Stomach (tissue), 19 donors: Measurements from ENCODE around the gene MTFR2. TPM values are rescaled to one million over a fixed set of nuclear protein-coding genes. Genes with fewer than 3 reads are reported as not detected.

ENCODE experiments used
- DNase-seq, 2 donors: peaks; one replicate each; pipeline versions ENCODE4 v3.0.0 to v3.0.0-alpha.2; 2013 to 2019
- H3K27ac ChIP-seq, 5 donors: fragments of 200-600 bp in 4 of 5; sonication (generic) in 4 of 5; one replicate each; pipeline ENCODE4 v1.5.1; 2013 to 2019; ENCODE audit warnings: mild to moderate bottlenecking in 1 of 5, moderate library complexity in 1 of 5
- H3K27me3 ChIP-seq, 3 donors: fragments of 200-600 bp; sonication (generic); one replicate each; pipeline ENCODE4 v1.5.1; 2017 to 2019; ENCODE audit warnings: mixed run types in 1 of 3
- H3K36me3 ChIP-seq, 4 donors: fragments of 200-600 bp; sonication (generic); 1 replicate in 3 of 4; 2 replicates in 1 of 4; pipeline ENCODE4 v1.5.1; 2016 to 2019
- H3K4me1 ChIP-seq, 4 donors: fragments of 200-600 bp; sonication (generic); one replicate each; pipeline ENCODE4 v1.5.1; 2016 to 2019
- H3K4me3 ChIP-seq, 4 donors: fragments of 200-600 bp; sonication (generic) in 3 of 4; one replicate each; pipeline ENCODE4 v1.5.1; 2016 to 2019; ENCODE audit warnings: mild to moderate bottlenecking in 1 of 4
- H3K9me3 ChIP-seq, 4 donors: fragments of 200-600 bp; sonication (generic); one replicate each; pipeline ENCODE4 v1.5.1; 2016 to 2019
- EP300 ChIP-seq: sonication (generic); formaldehyde crosslinking; IDR thresholded peaks from one replicate; pipeline ENCODE4 v1.6.1; 2017; ENCODE audit warnings: antibody characterized with exemption
- POLR2A ChIP-seq, 4 donors: fragments of 450-650 bp; IDR thresholded peaks; one replicate each; pipeline ENCODE4 v1.6.1; 2016; ENCODE audit warnings: antibody characterized with exemption in 4 of 4, control low read depth in 2 of 4, mild to moderate bottlenecking in 1 of 4, moderate library complexity in 1 of 4
- POLR2AphosphoS5 ChIP-seq, 3 donors: sonication (generic); formaldehyde crosslinking; IDR thresholded peaks; one replicate each; pipeline ENCODE4 v1.6.1; 2016; ENCODE audit warnings: antibody characterized with exemption in 3 of 3
- WGBS, 5 donors: extraction: QIAGEN DNeasy Blood & Tissue Kit in 3 of 5; methylation state at CpG; one replicate each; pipeline versions ENCODE4 v1.1.5 to v1.1.7; 2013 to 2018; 5-methylcytosine and 5-hydroxymethylcytosine counted together
- intact Hi-C: fragments of 100-400 bp; cut with DNase I; formaldehyde crosslinking; loops from one replicate; pipeline ENCODE4 v1.15.1; 2023; ENCODE audit warnings: low total_unique reads
- long read RNA-seq, 10 donors: transcript quantifications; one replicate each; lab custom pipeline, GENCODE V29; 2026
- polyA plus RNA-seq, 3 donors: library from polyadenylated mRNA; stranded (reverse); fragments of 200-250 nt; gene quantifications; one replicate each; pipeline ENCODE4 v1.2.3, GENCODE V29; 2013
- total RNA-seq, 5 donors: library from RNA; depleted of rRNA; stranded (reverse); fragments of >200 nt; gene quantifications; one replicate each; pipeline versions ENCODE4 v1.1.0 to v1.2.3, GENCODE V29; 2014 to 2016
- TF ChIP-seq, protein P1 (sequence below), 7 experiments: fragments of 450-650 bp in 4 of 7; fragments of 200-600 bp in 3 of 7; sonication (generic) in 3 of 7; IDR thresholded peaks; one replicate each; pipeline ENCODE4 v1.5.1; 2016 to 2019; ENCODE audit warnings: antibody characterized with exemption in 7 of 7, control low read depth in 2 of 7, mild to moderate bottlenecking in 1 of 7
- donor health status: healthy with polysubstance abuse.
- donor health status: Bipolar disorder and iron deficiency.
- donor health status: healthy.

The MTFR2 gene
- total RNA-seq (1 to 10 TPM in 2 of 5 donors, not detected in 3; 1.8 to 4.0 TPM), polyA plus RNA-seq (1 to 10 TPM; 1.8 to 2.6 (median 2.0) TPM)
- long read RNA-seq, donor 1, partial matches to known transcripts = 0 of 1 reads
- long read RNA-seq, donor 1, other reads (novel, unspliced or antisense) = 0 of 1 reads
- long read RNA-seq, donor 2, partial matches to known transcripts = 0 of 2 reads
- long read RNA-seq, donor 2, other reads (novel, unspliced or antisense) = 0 of 2 reads
- long read RNA-seq, donor 3 = 0 reads
- long read RNA-seq, donor 4 = 0 reads
- long read RNA-seq, donor 5 = 0 reads
- long read RNA-seq, donor 6 = 0 reads
- long read RNA-seq, donor 7, partial matches to known transcripts = 0 of 1 reads
- long read RNA-seq, donor 7, other reads (novel, unspliced or antisense) = 0 of 1 reads
- long read RNA-seq, donor 8 = 0 reads
- long read RNA-seq, donor 9 = 0 reads
- long read RNA-seq, donor 10 = 0 reads

DNA sequence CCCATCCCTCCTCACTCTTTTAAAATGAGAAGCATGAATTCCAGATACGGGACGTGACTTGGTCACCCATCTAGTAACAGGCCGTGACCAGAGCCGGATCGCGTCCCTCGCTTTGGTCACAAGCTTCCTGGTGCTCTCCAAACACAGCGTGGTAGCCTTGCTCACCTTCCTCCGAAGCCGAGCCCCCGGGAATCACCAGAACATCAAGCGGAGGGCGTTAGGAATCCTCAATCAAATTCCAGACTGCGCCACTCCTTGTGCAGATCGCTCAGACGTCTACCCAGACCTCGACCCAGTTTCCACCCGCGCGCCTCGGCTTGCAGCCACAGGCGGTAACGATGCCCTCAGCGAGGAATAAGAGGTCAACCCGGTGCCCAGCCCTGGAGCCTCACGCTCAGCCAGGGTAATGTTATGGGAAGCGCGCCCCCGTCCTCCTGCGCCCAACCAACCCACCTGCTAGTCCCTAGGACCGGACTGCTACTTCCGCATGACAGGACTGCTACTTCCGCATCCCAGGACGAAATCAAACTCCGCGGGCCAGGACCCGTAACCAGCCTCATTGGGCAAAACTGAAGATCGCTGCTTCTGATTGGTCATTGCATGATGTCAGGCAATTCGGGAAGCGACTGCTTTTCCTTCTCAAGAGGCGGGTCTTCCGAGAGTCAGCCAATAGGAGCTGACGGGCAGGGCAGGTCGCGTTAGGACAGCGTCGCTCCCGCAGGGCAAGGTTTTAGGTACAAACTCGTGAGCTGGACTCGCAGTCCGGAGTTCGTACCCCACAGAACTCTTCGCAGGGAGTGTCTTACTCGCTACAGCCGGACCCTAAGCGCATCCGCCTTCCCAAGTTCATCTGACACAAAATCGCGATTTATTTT, at the start of gene MTFR2:
MTFR2 (minus strand) TSS at position 501 of the 875 bp plus-strand sequence. CDS start 1,212 bp downstream, outside the sequence.
- Histone ChIP-seq H3K36me3 (no peaks in the 10 kb centered on the region), H3K4me1 (peaks cover 6 to 34% (median 22%) of the 10 kb centered on the region in 4 donors), H3K4me3 (peak within 1 kb of the TSS; percentile 62 to 99 (median 78)), H3K27ac (peak within 1 kb of the TSS; percentile 54 to 79 (median 71)), H3K27me3 (no peaks in the 10 kb centered on the region), H3K9me3 (no peaks in the 10 kb centered on the region)
- peak; percentile 43 to 95 (median 52) for TF ChIP-seq POLR2AphosphoS5 (IDR thresholded peaks at IDR 0.05)
- no peak for TF ChIP-seq EP300
- TF ChIP-seq POLR2A (IDR thresholded peaks at IDR 0.05) = no peak
- TF ChIP-seq, protein P1, sequence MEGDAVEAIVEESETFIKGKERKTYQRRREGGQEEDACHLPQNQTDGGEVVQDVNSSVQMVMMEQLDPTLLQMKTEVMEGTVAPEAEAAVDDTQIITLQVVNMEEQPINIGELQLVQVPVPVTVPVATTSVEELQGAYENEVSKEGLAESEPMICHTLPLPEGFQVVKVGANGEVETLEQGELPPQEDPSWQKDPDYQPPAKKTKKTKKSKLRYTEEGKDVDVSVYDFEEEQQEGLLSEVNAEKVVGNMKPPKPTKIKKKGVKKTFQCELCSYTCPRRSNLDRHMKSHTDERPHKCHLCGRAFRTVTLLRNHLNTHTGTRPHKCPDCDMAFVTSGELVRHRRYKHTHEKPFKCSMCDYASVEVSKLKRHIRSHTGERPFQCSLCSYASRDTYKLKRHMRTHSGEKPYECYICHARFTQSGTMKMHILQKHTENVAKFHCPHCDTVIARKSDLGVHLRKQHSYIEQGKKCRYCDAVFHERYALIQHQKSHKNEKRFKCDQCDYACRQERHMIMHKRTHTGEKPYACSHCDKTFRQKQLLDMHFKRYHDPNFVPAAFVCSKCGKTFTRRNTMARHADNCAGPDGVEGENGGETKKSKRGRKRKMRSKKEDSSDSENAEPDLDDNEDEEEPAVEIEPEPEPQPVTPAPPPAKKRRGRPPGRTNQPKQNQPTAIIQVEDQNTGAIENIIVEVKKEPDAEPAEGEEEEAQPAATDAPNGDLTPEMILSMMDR (IDR thresholded peaks at IDR 0.05) = peak in 1 of 7 experiments; percentile 5
- 0 to 1% (median 1%) methylated on average over 49 to 59 of the region's 59 CpGs for WGBS, 5 donors
- intact Hi-C loops = no loop called here
- DNase-seq = peak; percentile 95 to 99

DNA sequence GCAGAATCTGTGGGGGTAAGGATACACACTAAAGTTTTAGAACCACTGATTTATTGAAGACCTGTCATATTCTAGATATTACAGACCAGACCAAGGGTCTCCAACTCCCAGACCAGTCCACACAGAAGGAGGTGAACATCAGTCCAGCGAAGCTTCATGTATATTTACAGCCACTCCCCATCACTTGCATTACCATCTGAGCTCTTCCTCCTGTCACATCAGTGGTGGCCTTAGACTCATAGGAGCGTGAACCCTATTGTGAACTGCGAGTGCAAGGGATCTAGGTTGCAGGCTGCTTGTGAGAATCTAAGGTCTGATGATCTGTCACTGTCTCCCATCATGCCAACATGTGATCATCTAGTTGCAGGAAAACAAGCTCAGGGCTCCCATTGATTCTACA, 44.5 kb upstream of the MTFR2 start:
- peaks cover 4 to 16% (median 11%) of the 10 kb centered on the region in 4 donors for H3K4me1 ChIP-seq
- H3K9me3 ChIP-seq = no peaks in the 10 kb centered on the region
- DNase-seq = no peak
- no peak overlapping the region for H3K27ac ChIP-seq
- intact Hi-C loops = no loop called here
- WGBS, 5 donors = 85 to 94% (median 91%) methylated on average over 3 of the region's 3 CpGs
- no peaks in the 10 kb centered on the region for H3K27me3 ChIP-seq
- H3K36me3 ChIP-seq = no peaks in the 10 kb centered on the region
- TF ChIP-seq POLR2AphosphoS5 (IDR thresholded peaks at IDR 0.05) (no peak), EP300 (no peak), POLR2A (IDR thresholded peaks at IDR 0.05) (no peak)
- TF ChIP-seq, protein P1 (IDR thresholded peaks at IDR 0.05) = no peak
- H3K4me3 ChIP-seq = no peak overlapping the region

DNA sequence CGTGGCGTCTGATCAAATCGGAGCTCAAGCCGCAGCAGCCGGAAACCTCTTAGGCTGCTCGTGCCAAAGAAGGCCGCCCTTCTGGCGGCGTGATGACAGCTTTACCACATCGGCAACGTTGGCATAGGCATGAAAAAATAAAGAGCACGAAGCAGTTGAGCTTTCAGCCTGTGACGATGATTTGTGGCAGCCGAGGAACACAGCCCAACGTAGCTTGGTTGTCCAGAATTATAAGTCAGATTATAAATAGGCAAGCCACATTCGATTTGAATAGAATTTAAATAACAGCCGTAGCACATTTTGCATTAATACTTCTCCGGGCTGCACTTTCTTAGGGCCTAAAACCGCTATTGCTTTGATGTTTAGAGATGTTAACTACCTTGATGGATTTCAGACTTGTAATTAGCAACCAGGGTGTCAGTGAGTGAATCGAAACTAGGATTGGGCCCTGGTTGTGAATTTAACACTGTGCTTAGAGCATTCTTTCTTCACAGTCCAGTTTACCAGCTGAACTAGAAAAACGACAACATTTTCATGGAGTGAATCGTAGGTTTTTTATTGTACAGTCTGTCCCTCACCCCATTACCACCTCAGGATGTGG, 40.4 kb upstream of the MTFR2 start:
- H3K4me3 ChIP-seq = peak overlapping the region; percentile 63 to 99 (median 85)
- peak in 1 of 3 donors; percentile 35 for TF ChIP-seq POLR2AphosphoS5 (IDR thresholded peaks at IDR 0.05)
- TF ChIP-seq, protein P1 (IDR thresholded peaks at IDR 0.05) = no peak
- no peaks in the 10 kb centered on the region for H3K27me3 ChIP-seq
- H3K36me3 ChIP-seq = no peaks in the 10 kb centered on the region
- intact Hi-C loops = no loop called here
- 1 to 3% (median 2%) methylated on average over 17 to 22 of the region's 22 CpGs for WGBS, 5 donors
- peak; percentile 78 to 93 for DNase-seq
- H3K27ac ChIP-seq = peak overlapping the region; percentile 97 to 100 (median 100)
- H3K9me3 ChIP-seq = no peaks in the 10 kb centered on the region
- peaks cover 30 to 46% (median 40%) of the 10 kb centered on the region in 4 donors for H3K4me1 ChIP-seq
